Right ventricle myocardium superior (tissue), 1 donor: ENCODE measurements around the gene TGM2. TPM values are rescaled to one million over a fixed set of nuclear protein-coding genes. Genes with fewer than 3 reads are reported as not detected.

Experiments used
- ATAC-seq: fragments of 200-7000 bp; cut with Tn5 transposase; one replicate; pipeline ENCODE4 v1.9.1; 2020; ENCODE audit warnings: mild to moderate bottlenecking; ENCODE audit not compliant: poor library complexity
- DNase-seq: peaks from one replicate; pipeline ENCODE4 v3.0.0-alpha.2; 2020
- intact Hi-C: fragments of 100-400 bp; cut with DNase I; formaldehyde crosslinking; loops from one replicate; pipeline ENCODE4 v1.11.2; 2022
- total RNA-seq: library from RNA; stranded (reverse); fragmentation: NEBNext Ultra II Directional; extraction: Animal tissue kit (Norgen Biotek cat#: 25700); gene quantifications from one replicate; pipeline ENCODE4 v1.2.1, GENCODE V29; 2021
- donor health status: DM: no; HTN: yes; CAD: no; lungs with severe emphysema.

The TGM2 gene
- total RNA-seq, 1 donor from 2014 or later, result 469 TPM

GRCh38 chr20:38152621-38153221 lies 12.3 kb downstream of the TGM2 start:
- intact Hi-C loops, result no loop called here
- ATAC-seq (peak; percentile 63), DNase-seq (peak; percentile 92)

- intact Hi-C loops, result no loop called here
- peak; percentile 56 for DNase-seq
- ATAC-seq, result peak; percentile 21
Measured at GRCh38 chr20:38152175-38152620, 12.9 kb downstream of the TGM2 start.

GRCh38 chr20:38151455-38151854 lies 13.6 kb downstream of the TGM2 start:
- intact Hi-C loops, result no loop called here
- ATAC-seq (no peak), DNase-seq (peak; percentile 10)

GRCh38 chr20:38150335-38151170 lies 14.5 kb downstream of the TGM2 start:
- peak; percentile 13 for DNase-seq
- intact Hi-C loops, result no loop called here
- no peak for ATAC-seq

- no peak for ATAC-seq
- intact Hi-C loops, result no loop called here
- DNase-seq, result peak; percentile 15
Measured at GRCh38 chr20:38148328-38149102, 16.6 kb downstream of the TGM2 start.

- intact Hi-C loops, result no loop called here
- ATAC-seq (no peak), DNase-seq (peak; percentile 37)
Measured at GRCh38 chr20:38147751-38148150, 17.3 kb downstream of the TGM2 start.

GRCh38 chr20:38147163-38147562 lies 17.9 kb downstream of the TGM2 start:
- intact Hi-C loops, result no loop called here
- DNase-seq, result no peak

GRCh38 chr20:38146628-38147027 lies 18.4 kb downstream of the TGM2 start:
- ATAC-seq (no peak), DNase-seq (peak; percentile 32)
- intact Hi-C loops, result no loop called here

More at GRCh38 chr20:38147163-38147562, 17.9 kb downstream of the TGM2 start:
- no peak for ATAC-seq

- ATAC-seq (no peak), DNase-seq (no peak)
- intact Hi-C loops, result no loop called here
Measured at GRCh38 chr20:38146156-38146555, 18.9 kb downstream of the TGM2 start.

- DNase-seq (peak; percentile 12), ATAC-seq (no peak)
- intact Hi-C loops, result no loop called here
Measured at GRCh38 chr20:38145729-38146075, 19.4 kb downstream of the TGM2 start.

GRCh38 chr20:38144974-38145728 lies 19.9 kb downstream of the TGM2 start:
- no peak for ATAC-seq
- DNase-seq, result peak; percentile 33
- intact Hi-C loops, result no loop called here

GRCh38 chr20:38144598-38144973 lies 20.5 kb downstream of the TGM2 start:
- ATAC-seq (no peak), DNase-seq (peak; percentile 40)
- intact Hi-C loops, result no loop called here

GRCh38 chr20:38143646-38144554 lies 21.2 kb downstream of the TGM2 start:
- intact Hi-C loops, result no loop called here
- no peak for DNase-seq
- peak; percentile 57 for ATAC-seq

GRCh38 chr20:38143238-38143645 lies 21.8 kb downstream of the TGM2 start:
- DNase-seq (no peak), ATAC-seq (peak; percentile 13)
- intact Hi-C loops, result no loop called here

GRCh38 chr20:38141889-38142494 lies 23.1 kb downstream of the TGM2 start:
- DNase-seq (no peak), ATAC-seq (no peak)
- intact Hi-C loops, result no loop called here

- no peak for ATAC-seq
- no peak for DNase-seq
- intact Hi-C loops, result no loop called here
Measured at GRCh38 chr20:38141204-38141888, 23.7 kb downstream of the TGM2 start.
